ENCODE measurements around the gene ARHGEF4.

The ARHGEF4 gene

DNA sequence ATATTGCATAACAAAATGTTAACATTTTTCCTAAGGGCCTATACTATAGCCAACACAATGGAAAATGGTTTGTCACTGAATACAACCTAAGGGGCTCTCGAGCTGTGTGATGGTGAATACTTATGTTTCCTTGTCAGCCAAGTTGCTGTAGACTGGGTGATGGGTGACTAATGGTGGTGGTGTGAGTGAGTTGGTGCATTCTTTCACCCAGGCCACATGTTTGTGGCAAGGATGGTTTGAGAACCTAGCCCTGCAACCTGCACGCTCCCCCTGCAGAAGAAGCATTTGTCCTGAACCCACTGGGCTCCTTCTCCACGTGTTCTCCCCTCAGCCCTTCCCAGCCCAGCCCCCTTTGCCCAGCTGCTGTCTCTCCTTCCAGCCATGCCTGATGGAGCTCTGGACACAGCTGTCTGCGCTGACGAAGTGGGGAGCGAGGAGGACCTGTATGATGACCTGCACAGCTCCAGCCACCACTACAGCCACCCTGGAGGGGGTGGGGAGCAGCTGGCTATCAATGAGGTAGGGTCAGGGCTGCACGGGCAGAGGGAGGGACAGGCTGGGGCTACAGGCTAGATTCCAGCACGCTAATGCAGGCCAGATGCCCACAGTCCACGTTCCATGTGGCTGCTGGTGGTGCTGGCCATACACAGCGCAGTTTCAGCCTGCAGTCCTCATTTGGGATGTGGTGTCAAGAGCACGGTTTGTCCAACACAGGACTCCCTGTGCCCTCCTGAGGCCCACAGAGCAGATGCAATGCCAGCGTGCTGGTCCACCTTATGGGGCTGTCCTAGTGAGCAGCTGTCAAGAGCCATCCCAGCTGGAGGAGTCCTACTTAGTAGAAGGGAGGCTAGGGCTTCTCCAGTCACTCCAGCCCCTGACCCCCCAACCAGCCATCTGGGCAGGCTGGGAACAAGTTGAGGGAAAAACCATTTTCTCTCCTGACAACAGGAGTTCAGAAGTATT is 191.1 kb downstream of the ARHGEF4 start:
- H3K27ac Mint-ChIP-seq, result no peak overlapping the region
- no peak for DNase-seq
- peaks cover 14% of the 10 kb centered on the region for H3K4me1 Mint-ChIP-seq
- ATAC-seq, result peak; percentile 38
- peaks cover 43% of the 10 kb centered on the region for H3K27me3 Mint-ChIP-seq
- peaks cover 0 to 20% of the 10 kb centered on the region in 2 donors for H3K9me3 Mint-ChIP-seq
- H3K4me3 Mint-ChIP-seq, result no peak overlapping the region

DNA sequence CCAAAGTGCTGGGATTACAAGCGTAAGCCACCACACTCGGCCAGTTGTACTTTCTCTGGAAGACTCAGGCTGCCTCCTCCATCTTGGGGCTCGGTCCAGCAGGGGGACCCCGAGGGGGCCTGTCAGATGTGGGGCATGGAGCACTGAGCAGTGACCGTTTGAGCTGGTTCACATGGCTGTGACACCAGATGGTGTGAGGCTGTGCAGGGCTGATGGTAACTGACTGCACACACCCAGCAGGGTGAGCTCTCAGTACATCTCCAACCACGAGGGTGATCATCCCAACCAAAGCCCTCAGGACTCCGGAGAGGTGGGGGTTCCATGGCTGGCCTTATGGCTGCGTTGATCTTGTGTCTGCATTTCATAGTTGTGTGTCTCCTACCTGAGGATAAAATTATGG is 193.1 kb downstream of the ARHGEF4 start:
- H3K27ac Mint-ChIP-seq, result no peak overlapping the region
- peaks cover 30% of the 10 kb centered on the region for H3K4me1 Mint-ChIP-seq
- no peak for ATAC-seq
- H3K4me3 Mint-ChIP-seq, result no peak overlapping the region
- H3K27me3 Mint-ChIP-seq, result peaks cover 41% of the 10 kb centered on the region
- DNase-seq, result no peak
- H3K9me3 Mint-ChIP-seq, result peaks cover 0 to 20% of the 10 kb centered on the region in 2 donors

DNA sequence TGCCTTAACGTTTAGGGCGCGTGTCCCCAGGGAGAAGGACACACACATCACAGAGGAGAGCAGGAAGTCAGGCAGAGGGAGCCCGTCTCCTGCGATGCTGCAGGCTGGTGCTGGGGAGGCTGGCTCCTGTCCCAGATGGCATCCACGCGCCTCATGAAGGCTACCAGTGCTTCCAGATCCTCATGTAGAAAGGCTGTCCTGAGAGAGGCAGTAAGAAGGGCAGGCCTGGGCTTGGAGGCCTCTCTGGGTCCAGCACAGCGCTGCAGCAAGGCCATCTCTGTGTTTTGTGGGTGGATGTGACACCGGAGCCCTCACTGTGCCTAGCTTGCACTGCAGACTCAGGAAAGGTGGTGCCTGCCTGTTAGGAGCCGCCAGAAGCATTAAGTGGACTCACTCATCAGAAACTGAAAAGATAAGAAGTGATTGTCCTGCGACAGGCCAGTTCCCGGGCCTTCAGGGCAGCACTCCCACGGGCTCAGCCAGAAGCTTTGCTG is 193.8 kb downstream of the ARHGEF4 start:
- no peak for ATAC-seq

DNA sequence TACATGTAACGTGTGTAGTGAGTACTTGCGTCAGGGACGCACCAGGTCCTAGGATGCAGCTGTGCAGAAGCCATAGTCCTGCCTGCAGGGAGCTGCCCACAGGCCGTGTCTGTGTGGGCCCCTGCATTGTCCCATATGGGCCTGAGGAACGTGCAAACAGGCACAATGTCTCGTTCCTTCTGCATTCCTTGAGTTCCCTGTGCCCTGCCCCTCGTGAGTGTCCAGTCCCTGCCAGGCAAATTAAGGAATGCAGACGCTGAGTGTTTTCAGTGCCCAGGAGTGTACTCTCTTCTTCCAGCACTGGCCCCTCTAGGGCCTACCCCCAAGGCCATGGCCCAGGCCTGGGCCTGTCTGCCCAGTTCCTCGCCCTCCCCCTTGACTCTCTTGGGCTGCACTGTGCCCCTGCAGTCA is 194.7 kb downstream of the ARHGEF4 start:
- no peak for ATAC-seq
- Mint-ChIP-seq H3K27ac (no peak overlapping the region), H3K4me1 (peaks cover 42% of the 10 kb centered on the region), H3K9me3 (peaks cover 0 to 9% of the 10 kb centered on the region in 2 donors), H3K27me3 (peaks cover 25% of the 10 kb centered on the region), H3K4me3 (no peak overlapping the region)
- no peak for DNase-seq

More for the DNA sequence above, 193.8 kb downstream of the ARHGEF4 start:
- Mint-ChIP-seq H3K27me3 (peaks cover 34% of the 10 kb centered on the region), H3K4me1 (peaks cover 33% of the 10 kb centered on the region), H3K4me3 (no peak overlapping the region), H3K9me3 (peaks cover 0 to 15% of the 10 kb centered on the region in 2 donors), H3K27ac (no peak overlapping the region)
- no peak for DNase-seq

GRCh38 chr2:131031875-131032274 is 195.2 kb downstream of the ARHGEF4 start:
- Mint-ChIP-seq H3K27ac (no peak overlapping the region), H3K27me3 (peaks cover 23% of the 10 kb centered on the region), H3K9me3 (peaks cover 0 to 9% of the 10 kb centered on the region in 2 donors), H3K4me3 (no peak overlapping the region), H3K4me1 (peaks cover 42% of the 10 kb centered on the region)
- DNase-seq (no peak), ATAC-seq (no peak)

- Mint-ChIP-seq H3K4me1 (peaks cover 42% of the 10 kb centered on the region), H3K4me3 (no peak overlapping the region), H3K27me3 (peaks cover 23% of the 10 kb centered on the region), H3K27ac (no peak overlapping the region), H3K9me3 (peaks cover 0 to 5% of the 10 kb centered on the region in 2 donors)
- no peak for DNase-seq
- ATAC-seq, result no peak
Observed at GRCh38 chr2:131032393-131032836, 195.7 kb downstream of the ARHGEF4 start.

DNA sequence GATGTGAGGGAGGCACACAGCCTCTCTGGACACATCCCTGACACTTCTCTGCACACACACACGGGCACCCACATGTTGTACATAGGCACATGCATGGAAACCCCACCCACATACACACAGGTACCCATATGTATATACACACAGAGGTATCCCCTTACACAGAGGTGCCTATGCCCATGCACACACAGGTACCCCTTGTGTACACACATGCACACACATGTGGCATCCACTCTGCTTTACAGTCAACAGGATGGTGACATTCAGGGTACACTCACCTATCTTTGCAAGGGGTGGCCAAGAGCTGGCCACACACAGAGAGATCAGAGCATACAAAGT is 197.0 kb downstream of the ARHGEF4 start:
- ATAC-seq, result no peak
- Mint-ChIP-seq H3K27ac (no peak overlapping the region), H3K4me1 (peaks cover 42% of the 10 kb centered on the region), H3K4me3 (no peak overlapping the region), H3K9me3 (no peaks in the 10 kb centered on the region), H3K27me3 (peaks cover 23% of the 10 kb centered on the region)
- no peak for DNase-seq

- Mint-ChIP-seq H3K4me1 (peaks cover 47% of the 10 kb centered on the region), H3K9me3 (no peaks in the 10 kb centered on the region), H3K4me3 (peak overlapping the region; percentile 55 to 69), H3K27ac (no peak overlapping the region), H3K27me3 (peaks cover 23% of the 10 kb centered on the region)
- DNase-seq (no peak), ATAC-seq (peak; percentile 64)
Observed at GRCh38 chr2:131034122-131035051, 197.7 kb downstream of the ARHGEF4 start.

DNA sequence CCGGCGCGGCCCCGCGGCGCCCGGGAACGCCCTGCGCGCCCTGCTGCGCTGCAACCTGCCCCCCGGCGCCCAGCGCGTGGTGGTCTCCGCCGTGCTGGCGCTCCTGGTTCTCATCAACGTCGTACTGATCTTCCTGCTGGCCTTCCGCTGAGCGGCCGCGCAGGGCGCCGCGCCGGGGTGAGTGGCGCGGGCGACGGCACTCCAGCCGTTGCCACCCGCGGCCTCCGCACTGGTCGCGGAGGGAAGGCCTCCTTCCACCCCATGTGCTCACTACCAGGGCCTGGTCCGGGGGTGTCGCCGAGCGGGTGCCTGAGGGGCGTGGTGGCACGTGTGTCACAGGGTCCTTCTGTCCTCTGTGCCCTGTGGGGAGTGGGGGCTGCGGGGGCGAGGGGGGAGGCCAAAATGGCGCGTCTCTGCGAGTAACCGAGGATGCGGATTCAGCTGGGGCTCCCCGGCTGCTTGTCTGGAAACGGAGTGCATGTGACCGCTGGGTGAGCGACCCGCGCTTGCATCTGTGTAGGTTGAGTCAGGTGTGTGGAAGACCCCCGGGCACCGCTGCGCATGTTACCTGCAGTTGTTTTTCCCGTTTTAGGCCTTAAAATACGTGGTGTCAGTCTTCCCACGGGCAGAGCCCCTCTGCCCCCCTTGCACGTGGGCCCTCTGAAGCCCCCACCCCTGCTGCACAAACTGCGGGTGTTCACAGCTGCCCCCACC is 198.6 kb downstream of the ARHGEF4 start:
- H3K27ac Mint-ChIP-seq, result peak overlapping the region in 1 of 2 donors; percentile 59
- peak; percentile 41 for ATAC-seq

GRCh38 chr2:131035826-131036231 is 199.1 kb downstream of the ARHGEF4 start:
- no peaks in the 10 kb centered on the region for H3K9me3 Mint-ChIP-seq
- ATAC-seq (no peak), DNase-seq (no peak)
- no peak overlapping the region for H3K27ac Mint-ChIP-seq
- peaks cover 54% of the 10 kb centered on the region for H3K4me1 Mint-ChIP-seq
- peak overlapping the region; percentile 73 to 83 for H3K4me3 Mint-ChIP-seq
- peaks cover 23% of the 10 kb centered on the region for H3K27me3 Mint-ChIP-seq

More for the DNA sequence above, 198.6 kb downstream of the ARHGEF4 start:
- Mint-ChIP-seq H3K4me1 (peaks cover 54% of the 10 kb centered on the region), H3K4me3 (peak overlapping the region; percentile 73 to 83), H3K9me3 (no peaks in the 10 kb centered on the region), H3K27me3 (peaks cover 23% of the 10 kb centered on the region)
- DNase-seq, result no peak

- no peaks in the 10 kb centered on the region for H3K9me3 Mint-ChIP-seq
- ATAC-seq, result no peak
- peaks cover 59% of the 10 kb centered on the region for H3K4me1 Mint-ChIP-seq
- H3K4me3 Mint-ChIP-seq, result peak overlapping the region; percentile 22 to 83
- no peak overlapping the region for H3K27ac Mint-ChIP-seq
- no peak for DNase-seq
- H3K27me3 Mint-ChIP-seq, result peaks cover 23% of the 10 kb centered on the region
Observed at GRCh38 chr2:131036269-131036668, 199.6 kb downstream of the ARHGEF4 start.

GRCh38 chr2:131036696-131037397 is 200.1 kb downstream of the ARHGEF4 start:
- Mint-ChIP-seq H3K27me3 (peaks cover 23% of the 10 kb centered on the region), H3K4me1 (peaks cover 65% of the 10 kb centered on the region), H3K27ac (no peak overlapping the region), H3K9me3 (no peaks in the 10 kb centered on the region), H3K4me3 (no peak overlapping the region)
- DNase-seq (no peak), ATAC-seq (no peak)

DNA sequence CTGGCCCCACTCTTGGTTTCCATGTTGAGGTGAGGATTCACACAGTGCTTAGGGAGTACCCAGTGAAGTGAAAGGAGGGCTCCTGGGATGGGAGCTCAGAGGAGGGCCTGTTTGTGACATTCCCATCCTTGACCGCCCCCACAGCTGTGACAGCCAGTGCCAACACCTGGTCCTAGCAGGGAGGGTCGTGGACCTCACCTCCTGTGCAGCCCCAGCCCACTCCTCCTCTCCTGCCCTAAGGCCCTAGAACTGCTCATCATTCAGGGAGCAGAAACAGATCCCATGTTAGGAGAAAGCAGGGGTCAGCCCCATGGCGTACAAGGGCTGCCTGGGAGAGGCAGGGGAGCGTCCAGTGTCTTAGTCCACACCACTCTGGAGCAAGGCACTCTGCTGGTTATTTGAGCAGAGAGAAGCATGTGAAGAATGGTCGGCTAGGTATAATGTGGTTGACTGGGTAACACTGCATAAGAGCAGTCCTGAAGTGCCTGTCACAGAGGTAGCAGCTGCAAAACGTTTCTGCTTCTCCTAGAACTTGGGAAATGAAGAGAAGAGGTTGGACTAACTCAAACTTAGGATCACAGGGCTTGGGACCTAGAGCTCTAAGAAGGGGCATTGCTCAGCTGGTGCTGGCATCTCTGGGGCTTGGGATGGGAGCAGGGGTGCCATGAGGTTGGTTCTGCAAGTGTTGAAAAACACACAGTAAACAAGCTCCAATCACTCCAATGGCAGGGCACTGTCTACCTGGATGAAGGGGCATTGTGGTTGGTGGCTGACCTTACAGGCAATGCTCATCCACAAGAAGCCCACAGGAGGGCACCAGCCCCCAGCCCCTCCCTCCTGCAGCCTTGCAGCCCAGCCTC is 200.9 kb downstream of the ARHGEF4 start:
- Mint-ChIP-seq H3K9me3 (no peaks in the 10 kb centered on the region), H3K4me1 (peaks cover 67% of the 10 kb centered on the region), H3K27me3 (peaks cover 19% of the 10 kb centered on the region), H3K27ac (no peak overlapping the region), H3K4me3 (no peak overlapping the region)
- ATAC-seq, result no peak
- DNase-seq, result no peak
